ENCODE measurements around the gene GMDS. TPM values are rescaled to one million over a fixed set of nuclear protein-coding genes. Genes with fewer than 3 reads are reported as not detected.

The GMDS gene
- total RNA-seq, 4 donors from 2014 or later: 8.7 to 23.1 (median 18.4) TPM

DNA sequence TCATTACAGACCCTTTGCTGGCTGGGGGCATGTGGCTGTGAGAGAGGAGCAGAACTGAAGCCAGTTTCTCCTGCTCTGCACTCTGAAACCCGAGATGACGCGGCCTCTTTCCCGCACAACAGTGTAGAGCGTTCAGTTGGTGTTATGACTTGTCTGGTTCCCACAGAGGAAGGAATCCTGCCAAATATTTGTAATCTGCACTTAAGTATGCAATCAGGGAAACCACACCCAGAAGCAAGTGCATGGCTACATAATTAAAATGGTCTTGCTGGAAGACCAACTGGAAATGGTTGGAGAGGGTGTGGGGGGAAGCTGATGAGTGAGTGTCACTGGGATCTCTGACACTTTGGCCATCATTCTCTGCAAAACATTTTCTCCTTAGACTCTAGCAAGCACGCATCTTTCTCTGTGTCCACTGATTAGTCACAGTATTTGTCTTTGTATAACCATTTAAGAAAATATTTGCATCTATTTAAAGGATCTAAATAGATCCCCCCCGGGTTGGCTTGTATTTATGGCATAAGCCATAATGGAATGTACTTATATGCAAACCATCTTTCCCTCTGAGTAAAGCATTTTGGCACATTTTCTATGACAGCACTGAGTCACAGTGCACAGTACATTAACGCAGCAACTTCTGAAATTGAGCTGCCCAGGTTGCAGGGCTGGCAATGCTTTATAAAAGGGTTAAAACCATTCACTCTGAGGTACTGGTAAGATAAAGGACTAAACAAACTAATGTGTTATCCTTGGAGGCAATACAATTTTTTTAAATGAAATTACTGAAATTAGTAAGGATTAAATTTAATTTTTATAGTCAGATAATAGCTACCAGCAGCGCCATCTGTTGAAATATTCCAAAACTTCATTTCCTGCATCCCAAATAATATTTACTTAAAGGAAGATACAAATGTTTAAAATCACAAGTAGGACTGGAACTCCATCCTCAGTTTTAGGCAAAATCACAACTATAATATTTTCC, 559.0 kb downstream of the GMDS start:
- intact Hi-C loops (cut with DNase I; ENCODE audit: low total_unique reads): no loop called here
- DNase-seq (ENCODE audit: low spot score in 2 of 2): peak; percentile 46 to 81
- no peak overlapping the region for H3K4me3 ChIP-seq (ENCODE audit: low read depth, poor library complexity, severe bottlenecking)
- no peak for TF ChIP-seq POLR2A (IDR thresholded peaks at IDR 0.05)
- TF ChIP-seq, protein P1, sequence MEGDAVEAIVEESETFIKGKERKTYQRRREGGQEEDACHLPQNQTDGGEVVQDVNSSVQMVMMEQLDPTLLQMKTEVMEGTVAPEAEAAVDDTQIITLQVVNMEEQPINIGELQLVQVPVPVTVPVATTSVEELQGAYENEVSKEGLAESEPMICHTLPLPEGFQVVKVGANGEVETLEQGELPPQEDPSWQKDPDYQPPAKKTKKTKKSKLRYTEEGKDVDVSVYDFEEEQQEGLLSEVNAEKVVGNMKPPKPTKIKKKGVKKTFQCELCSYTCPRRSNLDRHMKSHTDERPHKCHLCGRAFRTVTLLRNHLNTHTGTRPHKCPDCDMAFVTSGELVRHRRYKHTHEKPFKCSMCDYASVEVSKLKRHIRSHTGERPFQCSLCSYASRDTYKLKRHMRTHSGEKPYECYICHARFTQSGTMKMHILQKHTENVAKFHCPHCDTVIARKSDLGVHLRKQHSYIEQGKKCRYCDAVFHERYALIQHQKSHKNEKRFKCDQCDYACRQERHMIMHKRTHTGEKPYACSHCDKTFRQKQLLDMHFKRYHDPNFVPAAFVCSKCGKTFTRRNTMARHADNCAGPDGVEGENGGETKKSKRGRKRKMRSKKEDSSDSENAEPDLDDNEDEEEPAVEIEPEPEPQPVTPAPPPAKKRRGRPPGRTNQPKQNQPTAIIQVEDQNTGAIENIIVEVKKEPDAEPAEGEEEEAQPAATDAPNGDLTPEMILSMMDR (IDR thresholded peaks at IDR 0.05): no peak
- 25 to 29% methylated on average over 9 of the region's 9 CpGs for WGBS, 2 donors

DNA sequence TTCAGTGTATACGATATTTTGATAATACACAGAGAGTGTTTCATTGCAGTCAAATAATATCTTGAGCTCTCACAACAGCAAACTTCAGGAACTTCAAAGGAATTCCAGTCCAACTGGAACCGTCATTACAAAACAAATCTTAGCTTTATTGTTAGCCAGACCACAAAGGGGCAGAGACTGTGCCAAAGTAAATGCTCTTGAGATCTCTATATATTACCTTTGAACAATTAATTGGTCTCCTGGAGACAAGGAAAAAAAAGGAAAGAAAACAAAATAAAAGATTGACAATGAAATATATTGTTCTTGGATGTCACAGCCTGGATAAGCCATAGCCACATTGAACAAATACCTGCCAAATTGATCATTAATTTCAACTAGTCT, 565.7 kb downstream of the GMDS start:
- no peak for DNase-seq (ENCODE audit: low spot score in 2 of 2)
- H3K4me3 ChIP-seq (ENCODE audit: low read depth, poor library complexity, severe bottlenecking): no peak overlapping the region
- intact Hi-C loops (cut with DNase I; ENCODE audit: low total_unique reads): no loop called here
- no peak for TF ChIP-seq POLR2A (IDR thresholded peaks at IDR 0.05)
- TF ChIP-seq, protein P1 (IDR thresholded peaks at IDR 0.05): no peak
- 64 to 73% methylated on average over 2 of the region's 2 CpGs for WGBS, 2 donors

DNA sequence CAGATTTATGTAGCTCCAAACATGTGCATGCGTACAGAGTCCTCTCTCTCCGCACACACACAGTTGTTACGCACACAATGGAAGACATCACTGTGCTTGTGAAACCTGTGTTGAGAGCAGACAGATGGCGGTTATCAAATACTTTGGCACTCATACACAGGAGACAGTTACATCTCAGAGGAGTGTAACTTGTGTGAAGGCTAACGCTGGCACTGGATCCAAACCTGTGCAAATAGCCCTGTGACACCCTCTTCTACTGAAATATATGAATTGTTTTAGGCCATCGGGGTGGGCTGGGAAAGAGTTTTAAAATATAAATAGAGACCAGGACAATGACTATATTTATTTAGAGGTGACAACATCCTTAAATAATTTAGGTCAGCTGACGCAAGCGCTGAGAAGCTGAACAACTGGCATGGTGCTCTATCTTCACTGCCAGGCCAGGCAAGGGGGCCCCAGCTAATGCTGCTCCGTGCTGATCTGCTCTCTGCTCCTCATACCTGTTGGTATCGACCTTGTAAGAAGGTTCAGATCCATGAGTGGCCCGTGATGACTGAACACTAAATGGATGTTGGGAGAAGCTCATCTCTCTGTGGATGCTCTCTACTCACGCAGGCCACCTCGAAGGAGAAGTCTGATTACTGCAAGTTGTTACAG, 566.2 kb downstream of the GMDS start:
- no peak for TF ChIP-seq POLR2A (IDR thresholded peaks at IDR 0.05)
- TF ChIP-seq, protein P1 (IDR thresholded peaks at IDR 0.05): no peak
- intact Hi-C loops (cut with DNase I; ENCODE audit: low total_unique reads): no loop called here
- peak in 1 of 2 donors; percentile 56 for DNase-seq (ENCODE audit: low spot score in 2 of 2)
- no peak overlapping the region for H3K4me3 ChIP-seq (ENCODE audit: low read depth, poor library complexity, severe bottlenecking)
- WGBS, 2 donors: 64 to 70% methylated on average over 13 of the region's 13 CpGs

DNA sequence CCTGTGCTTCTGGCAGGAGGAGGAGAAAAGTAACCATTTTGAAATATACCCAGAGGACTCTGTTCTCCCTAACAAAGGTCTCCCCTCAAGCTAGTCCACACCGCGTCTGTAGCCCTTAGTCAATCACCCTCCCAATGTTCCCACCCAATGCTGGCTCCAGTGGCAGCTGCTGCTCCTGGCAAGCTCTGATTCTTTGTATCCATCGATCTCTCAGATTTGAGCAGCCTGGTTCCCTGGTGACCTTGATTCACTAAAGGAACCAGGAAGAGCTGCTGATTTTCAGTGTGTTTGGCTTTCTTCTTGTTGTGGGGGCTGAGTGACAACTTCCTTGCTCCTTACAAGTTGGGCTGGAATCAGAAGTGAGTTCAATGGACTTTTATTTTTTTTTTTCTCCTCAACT, 567.2 kb downstream of the GMDS start:
- peak in 1 of 2 donors; percentile 77 for DNase-seq (ENCODE audit: low spot score in 2 of 2)
- 3 to 11% methylated on average over 3 of the region's 3 CpGs for WGBS, 2 donors
- TF ChIP-seq, protein P1 (IDR thresholded peaks at IDR 0.05): no peak
- no peak for TF ChIP-seq POLR2A (IDR thresholded peaks at IDR 0.05)
- intact Hi-C loops (cut with DNase I; ENCODE audit: low total_unique reads): no loop called here
- H3K4me3 ChIP-seq (ENCODE audit: low read depth, poor library complexity, severe bottlenecking): no peak overlapping the region

DNA sequence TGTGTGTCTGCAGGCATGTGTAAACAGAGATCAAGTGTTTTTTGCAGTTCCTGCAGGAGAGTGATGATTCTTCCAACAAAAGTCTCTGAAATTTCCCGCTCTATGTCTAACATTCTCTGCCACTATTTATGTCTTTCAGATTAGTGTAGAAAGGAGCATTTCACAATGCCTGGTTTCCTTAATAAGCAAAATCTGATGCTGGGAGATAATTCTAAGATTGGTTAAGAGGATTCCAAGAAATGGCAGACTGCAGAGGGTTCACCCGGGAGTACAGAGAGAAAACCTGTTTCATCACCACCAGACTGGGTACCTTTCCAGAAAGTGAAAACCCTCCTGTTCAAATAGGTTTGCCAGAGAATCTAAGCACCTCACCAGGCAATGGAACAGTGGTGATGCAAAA, 573.0 kb downstream of the GMDS start:
- TF ChIP-seq POLR2A (IDR thresholded peaks at IDR 0.05): no peak
- TF ChIP-seq, protein P1 (IDR thresholded peaks at IDR 0.05): no peak
- no peak for DNase-seq (ENCODE audit: low spot score in 2 of 2)
- WGBS, 2 donors: 85 to 86% methylated on average over 2 of the region's 2 CpGs
- intact Hi-C loops (cut with DNase I; ENCODE audit: low total_unique reads): no loop called here
- H3K4me3 ChIP-seq (ENCODE audit: low read depth, poor library complexity, severe bottlenecking): no peak overlapping the region
